Motor neuron (in vitro differentiated cells): ENCODE results near the gene XPO4. TPM values are rescaled to one million over a fixed set of nuclear protein-coding genes. Genes with fewer than 3 reads are reported as not detected.
"Not testable (repeated sequence)": the region's sequence is repeated elsewhere in the genome, so short reads cannot be mapped to it uniquely, and the experiment has no call there.

Source experiments
- ATAC-seq, 8 experiments: fragments of 200-7000 bp; cut with Tn5 transposase; replicated peaks in 6 of 8; 2 replicates each; pipeline ENCODE4 v1.8.0; 2021; ENCODE audit warnings: mild to moderate bottlenecking in 8 of 8, moderate library complexity in 8 of 8
- H3K27ac ChIP-seq, 2 donors: fragments of 250-450 bp; sonication (Bioruptor Pico); 2 replicates each; pipeline ENCODE4 v1.9.0; 2021; ENCODE audit warnings: antibody characterized with exemption in 2 of 2, mild to moderate bottlenecking in 2 of 2, moderate library complexity in 1 of 2
- H3K4me1 ChIP-seq, 2 donors: fragments of 250-450 bp; sonication (Bioruptor Pico); replicated peaks in 1 of 2; 2 replicates each; pipeline ENCODE4 v1.6.1; 2021; ENCODE audit warnings: antibody characterized with exemption in 2 of 2, mild to moderate bottlenecking in 2 of 2, moderate library complexity in 1 of 2
- H3K4me3 ChIP-seq, 5 donors: fragments of 250-450 bp; sonication (Bioruptor Pico); 2 replicates each; pipeline ENCODE4 v1.9.0; 2021; ENCODE audit warnings: antibody characterized with exemption in 5 of 5, mild to moderate bottlenecking in 5 of 5, moderate library complexity in 4 of 5
- WGBS, 10 experiments: fragments of 450-650 bp; shearing (Covaris generic); methylation state at CpG; one replicate each; pipeline ENCODE4 v1.0.0; 2022; 5-methylcytosine and 5-hydroxymethylcytosine counted together
- in situ Hi-C, 9 experiments: fragments of 400-800 bp; cut with MboI; loops; one replicate each; pipeline ENCODE4 v1.15.0; 2021; ENCODE audit warnings: low sequenced_read_pairs in 9 of 9, low pct_unique_long_range_greater_than_20kb in 2 of 9; ENCODE audit not compliant: unreplicated experiment in 9 of 9
- total RNA-seq, 8 experiments: library from RNA; unstranded; fragments of 300-600 nt; gene quantifications; 2 replicates each; pipeline versions ENCODE4 v1.2.3 to v1.2.4, GENCODE V29; 2022

The XPO4 gene
- total RNA-seq, 8 experiments from 2014 or later: 11.4 to 32.2 (median 15.3) TPM

DNA sequence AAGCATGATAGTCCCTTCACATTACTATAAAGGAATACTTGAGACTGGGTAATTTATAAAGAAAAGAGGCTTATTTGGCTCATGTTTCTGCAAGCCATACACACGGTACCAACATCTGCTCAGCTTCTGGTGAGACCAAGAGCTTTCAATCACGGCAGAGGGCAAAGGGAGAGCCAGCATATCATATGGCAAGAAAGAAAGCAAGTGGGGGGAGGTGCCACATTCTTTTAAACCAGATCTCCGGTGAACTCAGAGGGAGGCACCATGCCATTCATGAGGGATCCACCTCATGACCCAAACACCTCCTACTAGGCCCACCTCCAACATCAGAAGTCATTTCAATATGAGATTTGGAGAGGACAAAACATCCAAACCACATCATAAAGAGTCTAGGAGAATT lies 20.3 kb downstream of the XPO4 start:
- ATAC-seq: peak in 2 of 8 experiments; percentile 29 to 38
- Histone ChIP-seq H3K27ac (no peak overlapping the region), H3K4me3 (no peak overlapping the region), H3K4me1 (peaks cover 0 to 5% of the 10 kb centered on the region in 2 donors)
- in situ Hi-C loops: no loop called here
- 27 to 67% (median 53%) methylated on average over 1 to 3 of the region's 3 CpGs; no CpG with 5 or more reads in 3 of the 10 experiments for WGBS, 10 experiments

GRCh38 chr13:20877902-20878301 lies 24.6 kb downstream of the XPO4 start:
- Histone ChIP-seq H3K27ac (no peak overlapping the region), H3K4me1 (peaks cover 0 to 5% of the 10 kb centered on the region in 2 donors), H3K4me3 (no peak overlapping the region)
- in situ Hi-C loops: no loop called here
- no peak for ATAC-seq
- WGBS, 10 experiments: 93 to 100% (median 100%) methylated on average over 2 of the region's 2 CpGs; no CpG with 5 or more reads in 5 of the 10 experiments

DNA sequence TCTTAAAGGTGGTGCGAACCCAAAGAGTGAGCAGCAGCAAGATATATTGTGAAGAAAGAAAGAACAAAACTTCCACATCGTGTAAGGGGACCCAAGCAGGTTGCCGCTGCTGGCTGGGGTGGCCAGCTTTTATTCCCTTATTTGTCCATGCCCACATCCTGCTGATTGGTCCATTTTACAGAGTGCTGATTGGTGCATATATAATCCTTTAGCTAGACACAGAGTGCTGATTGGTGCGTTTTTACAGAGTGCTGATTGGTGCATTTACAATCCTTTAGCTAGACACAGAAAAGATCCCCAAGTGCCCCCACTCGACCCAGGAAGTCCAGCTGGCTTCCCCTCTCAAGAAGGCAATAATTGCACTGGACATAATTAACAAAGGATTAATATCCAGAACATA lies 25.7 kb downstream of the XPO4 start:
- H3K4me3 ChIP-seq, in situ Hi-C loops, H3K27ac ChIP-seq, H3K4me1 ChIP-seq, ATAC-seq: not testable (repeated sequence)
- WGBS, 10 experiments: 83 to 100% (median 92%) methylated on average over 1 to 4 of the region's 5 CpGs; no CpG with 5 or more reads in 1 of the 10 experiments

- in situ Hi-C loops, H3K4me1 ChIP-seq, ATAC-seq, H3K4me3 ChIP-seq, H3K27ac ChIP-seq: not testable (repeated sequence)
- 72 to 100% (median 100%) methylated on average over 1 to 3 of the region's 8 CpGs; no CpG with 5 or more reads in 5 of the 10 experiments for WGBS, 10 experiments
These were observed 28.1 kb downstream of the XPO4 start for GRCh38 chr13:20874439-20874838.

DNA sequence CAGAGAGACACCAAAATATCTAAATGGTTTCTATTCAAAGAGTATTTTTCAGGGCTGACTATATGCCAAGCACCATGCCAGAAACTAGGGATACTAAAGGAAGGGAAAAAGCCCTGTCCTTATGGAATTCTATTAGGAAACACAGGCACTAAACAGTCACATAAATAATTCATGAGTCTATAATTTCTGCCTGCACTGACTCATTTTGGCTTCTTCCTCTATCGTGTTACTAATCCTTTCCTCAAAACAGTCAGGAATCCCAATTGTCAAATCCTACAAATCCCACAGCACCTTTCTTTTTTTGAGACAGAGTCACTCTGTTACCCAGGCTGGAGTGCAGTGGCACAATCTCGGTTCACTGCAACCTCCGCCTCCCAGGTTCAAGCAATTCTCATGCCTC lies 29.2 kb downstream of the XPO4 start:
- Histone ChIP-seq H3K4me1 (no peaks in the 10 kb centered on the region), H3K4me3 (no peak overlapping the region), H3K27ac (no peak overlapping the region)
- in situ Hi-C loops: no loop called here
- ATAC-seq: peak in 3 of 8 experiments; percentile 69 to 92 (median 91)
- WGBS, 10 experiments: 0 to 93% (median 60%) methylated on average over 1 to 2 of the region's 3 CpGs; no CpG with 5 or more reads in 1 of the 10 experiments

- H3K27ac ChIP-seq: no peak overlapping the region
- no peak for ATAC-seq
- no peaks in the 10 kb centered on the region for H3K4me1 ChIP-seq
- no peak overlapping the region for H3K4me3 ChIP-seq
- in situ Hi-C loops: no loop called here
- 62 to 100% (median 94%) methylated on average over 1 to 4 of the region's 4 CpGs; no CpG with 5 or more reads in 3 of the 10 experiments for WGBS, 10 experiments
These were observed 31.7 kb downstream of the XPO4 start for GRCh38 chr13:20870829-20871228.

GRCh38 chr13:20869540-20869939 lies 33.0 kb downstream of the XPO4 start:
- in situ Hi-C loops: no loop called here
- WGBS, 10 experiments: 71 to 100% (median 92%) methylated on average over 1 to 2 of the region's 2 CpGs; no CpG with 5 or more reads in 4 of the 10 experiments
- no peak overlapping the region for H3K27ac ChIP-seq
- H3K4me1 ChIP-seq: no peaks in the 10 kb centered on the region
- ATAC-seq: peak in 1 of 8 experiments; percentile 34
- no peak overlapping the region for H3K4me3 ChIP-seq

- 57 to 100% (median 91%) methylated on average over 1 to 3 of the region's 3 CpGs; no CpG with 5 or more reads in 3 of the 10 experiments for WGBS, 10 experiments
- no peak overlapping the region for H3K27ac ChIP-seq
- no peak for ATAC-seq
These were observed 35.1 kb downstream of the XPO4 start for GRCh38 chr13:20867408-20867807.

GRCh38 chr13:20861666-20862065 lies 40.9 kb downstream of the XPO4 start:
- WGBS, 10 experiments: 44 to 100% (median 90%) methylated on average over 1 to 5 of the region's 6 CpGs; no CpG with 5 or more reads in 3 of the 10 experiments
- peak in 1 of 8 experiments; percentile 23 for ATAC-seq

More at GRCh38 chr13:20867408-20867807, 35.1 kb downstream of the XPO4 start:
- in situ Hi-C loops: no loop called here
- no peaks in the 10 kb centered on the region for H3K4me1 ChIP-seq
- no peak overlapping the region for H3K4me3 ChIP-seq

GRCh38 chr13:20860844-20861243 lies 41.7 kb downstream of the XPO4 start:
- no peak overlapping the region for H3K27ac ChIP-seq
- no peaks in the 10 kb centered on the region for H3K4me1 ChIP-seq
- H3K4me3 ChIP-seq: no peak overlapping the region
- in situ Hi-C loops: no loop called here
- no peak for ATAC-seq

More at GRCh38 chr13:20861666-20862065, 40.9 kb downstream of the XPO4 start:
- H3K4me3 ChIP-seq, H3K27ac ChIP-seq, H3K4me1 ChIP-seq, in situ Hi-C loops: not testable (repeated sequence)

DNA sequence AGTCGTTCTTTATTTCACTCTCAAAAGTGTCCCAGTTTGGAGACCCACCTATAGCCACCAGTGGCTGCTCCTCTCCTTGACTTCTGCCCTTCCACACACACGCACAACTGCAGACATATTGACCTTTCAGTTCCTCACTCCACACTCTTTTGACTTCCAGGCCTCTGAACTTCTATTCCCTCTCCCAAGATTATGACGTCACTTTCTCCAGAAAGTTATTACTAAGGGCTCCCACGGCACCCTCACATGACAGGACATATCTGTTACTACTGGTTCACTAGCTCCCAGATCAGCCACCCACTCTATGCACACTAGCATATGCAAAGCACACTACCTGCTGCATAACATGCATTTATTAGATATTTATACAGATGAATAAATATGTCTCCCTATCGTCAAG lies 45.9 kb downstream of the XPO4 start:
- Histone ChIP-seq H3K27ac (no peak overlapping the region), H3K4me3 (no peak overlapping the region), H3K4me1 (no peaks in the 10 kb centered on the region)
- WGBS, 10 experiments: 53 to 100% (median 95%) methylated on average over 1 to 5 of the region's 5 CpGs
- peak in 1 of 8 experiments; percentile 43 for ATAC-seq
- in situ Hi-C loops: no loop called here

- no peak overlapping the region for H3K27ac ChIP-seq
These were observed 50.6 kb downstream of the XPO4 start for GRCh38 chr13:20851844-20852402.

DNA sequence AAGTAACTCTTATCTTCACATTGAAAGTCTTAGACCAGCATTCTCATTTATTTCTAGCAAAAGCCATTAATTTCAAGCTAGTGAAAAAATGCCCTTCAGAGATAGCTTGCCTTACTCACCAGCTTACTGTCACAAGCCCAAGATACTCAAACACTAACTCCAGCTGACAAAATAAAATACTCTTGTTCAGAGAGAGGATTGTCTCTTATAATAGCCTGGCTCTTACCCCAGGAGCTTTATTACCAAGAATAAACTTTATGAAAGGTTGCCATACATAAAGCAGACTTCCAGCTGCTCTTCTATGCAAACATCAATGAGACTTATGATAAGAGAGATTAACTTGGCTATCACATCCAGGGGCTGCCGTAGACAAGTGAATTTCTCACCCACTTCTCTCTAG lies 53.6 kb downstream of the XPO4 start:
- in situ Hi-C loops: loop anchor here in 1 of 9 experiments (25.0 kb wide), 1 partner anchor 137 kb away; the partner anchor contains the start of gene IL17D
- 63 to 100% (median 82%) methylated on average over 1 of the region's 1 CpG; no CpG with 5 or more reads in 2 of the 10 experiments for WGBS, 10 experiments
- H3K4me1 ChIP-seq: peaks cover 0 to 5% of the 10 kb centered on the region in 2 donors
- ATAC-seq: peak in 1 of 8 experiments; percentile 40
- no peak overlapping the region for H3K4me3 ChIP-seq
- no peak overlapping the region for H3K27ac ChIP-seq

More at GRCh38 chr13:20851844-20852402, 50.6 kb downstream of the XPO4 start:
- Histone ChIP-seq H3K4me1 (peaks cover 0 to 5% of the 10 kb centered on the region in 2 donors), H3K4me3 (no peak overlapping the region)
- no peak for ATAC-seq
- WGBS, 10 experiments: 95 to 100% (median 100%) methylated on average over 1 to 4 of the region's 4 CpGs; no CpG with 5 or more reads in 6 of the 10 experiments
- in situ Hi-C loops: no loop called here

DNA sequence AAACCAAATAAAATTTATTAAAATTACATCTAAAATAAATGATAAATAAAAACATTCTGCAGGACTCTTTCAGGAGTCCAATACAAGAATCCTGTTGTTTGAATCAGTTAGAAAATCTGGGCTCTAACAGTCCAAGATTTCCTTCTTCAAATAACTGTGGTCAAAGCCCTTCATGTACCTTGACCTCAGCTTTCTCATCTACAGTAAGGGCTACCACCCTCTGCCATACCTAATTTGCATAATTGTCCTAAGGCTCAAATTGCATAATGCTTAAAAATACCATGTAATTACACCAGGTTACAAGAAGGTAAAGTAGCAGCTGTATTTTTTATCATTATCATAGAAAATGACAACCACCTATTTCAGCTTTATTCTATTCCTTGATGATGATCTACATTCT lies 54.3 kb downstream of the XPO4 start:
- in situ Hi-C loops: loop anchor here in 1 of 9 experiments (25.0 kb wide), 1 partner anchor 136 kb away; the partner anchor contains the start of gene IL17D
- peaks cover 2 to 5% of the 10 kb centered on the region in 2 donors for H3K4me1 ChIP-seq
- no peak for ATAC-seq
- no peak overlapping the region for H3K27ac ChIP-seq
- H3K4me3 ChIP-seq: no peak overlapping the region
